GM21528 (cell line): ENCODE results near the gene CLSTN2.

Experiments
- ATAC-seq: cut with Tn5 transposase; IDR thresholded peaks from one replicate; pipeline ENCODE4 v1.9.1; 2021; ENCODE audit warnings: mild to moderate bottlenecking, moderate library complexity; ENCODE audit not compliant: unreplicated experiment, low FRiP score

The CLSTN2 gene

GRCh38 chr3:140216249-140216648 is 281.3 kb downstream of the CLSTN2 start:
- no peak for ATAC-seq

- ATAC-seq = no peak
Observed at GRCh38 chr3:140219291-140219690, 284.3 kb downstream of the CLSTN2 start.

GRCh38 chr3:140219923-140220452 is 285.0 kb downstream of the CLSTN2 start:
- no peak for ATAC-seq

- no peak for ATAC-seq
Observed at GRCh38 chr3:140223197-140223596, 288.2 kb downstream of the CLSTN2 start.

GRCh38 chr3:140223631-140224030 is 288.6 kb downstream of the CLSTN2 start:
- no peak for ATAC-seq

GRCh38 chr3:140224307-140224706 is 289.3 kb downstream of the CLSTN2 start:
- ATAC-seq = no peak

- ATAC-seq = no peak
Observed at GRCh38 chr3:140225996-140226395, 291.0 kb downstream of the CLSTN2 start.

GRCh38 chr3:140233702-140234101 is 298.7 kb downstream of the CLSTN2 start:
- ATAC-seq = no peak

- ATAC-seq = no peak
Observed at GRCh38 chr3:140234256-140234655, 299.3 kb downstream of the CLSTN2 start.

- ATAC-seq = no peak
Observed at GRCh38 chr3:140236836-140237501, 302.0 kb downstream of the CLSTN2 start.

- no peak for ATAC-seq
Observed at GRCh38 chr3:140238646-140239314, 303.8 kb downstream of the CLSTN2 start.

GRCh38 chr3:140242818-140243276 is 307.9 kb downstream of the CLSTN2 start:
- no peak for ATAC-seq

- no peak for ATAC-seq
Observed at GRCh38 chr3:140243575-140243974, 308.6 kb downstream of the CLSTN2 start.

GRCh38 chr3:140244893-140245292 is 309.9 kb downstream of the CLSTN2 start:
- ATAC-seq = no peak

GRCh38 chr3:140246578-140246977 is 311.6 kb downstream of the CLSTN2 start:
- no peak for ATAC-seq

GRCh38 chr3:140247775-140248174 is 312.8 kb downstream of the CLSTN2 start:
- no peak for ATAC-seq

GRCh38 chr3:140249188-140249587 is 314.2 kb downstream of the CLSTN2 start:
- ATAC-seq = no peak

- no peak for ATAC-seq
Observed at GRCh38 chr3:140250010-140250855, 315.2 kb downstream of the CLSTN2 start.

GRCh38 chr3:140250945-140251344 is 316.0 kb downstream of the CLSTN2 start:
- ATAC-seq = no peak

GRCh38 chr3:140251678-140252077 is 316.7 kb downstream of the CLSTN2 start:
- no peak for ATAC-seq
